NK-92 (cell line): Measurements from ENCODE around the gene VPS18.

Source experiments
- DNase-seq: peaks from one replicate; lab custom pipeline; 2025; ENCODE audit not compliant: unreplicated experiment; lab: John Stamatoyannopoulos, UW

The VPS18 gene

DNA sequence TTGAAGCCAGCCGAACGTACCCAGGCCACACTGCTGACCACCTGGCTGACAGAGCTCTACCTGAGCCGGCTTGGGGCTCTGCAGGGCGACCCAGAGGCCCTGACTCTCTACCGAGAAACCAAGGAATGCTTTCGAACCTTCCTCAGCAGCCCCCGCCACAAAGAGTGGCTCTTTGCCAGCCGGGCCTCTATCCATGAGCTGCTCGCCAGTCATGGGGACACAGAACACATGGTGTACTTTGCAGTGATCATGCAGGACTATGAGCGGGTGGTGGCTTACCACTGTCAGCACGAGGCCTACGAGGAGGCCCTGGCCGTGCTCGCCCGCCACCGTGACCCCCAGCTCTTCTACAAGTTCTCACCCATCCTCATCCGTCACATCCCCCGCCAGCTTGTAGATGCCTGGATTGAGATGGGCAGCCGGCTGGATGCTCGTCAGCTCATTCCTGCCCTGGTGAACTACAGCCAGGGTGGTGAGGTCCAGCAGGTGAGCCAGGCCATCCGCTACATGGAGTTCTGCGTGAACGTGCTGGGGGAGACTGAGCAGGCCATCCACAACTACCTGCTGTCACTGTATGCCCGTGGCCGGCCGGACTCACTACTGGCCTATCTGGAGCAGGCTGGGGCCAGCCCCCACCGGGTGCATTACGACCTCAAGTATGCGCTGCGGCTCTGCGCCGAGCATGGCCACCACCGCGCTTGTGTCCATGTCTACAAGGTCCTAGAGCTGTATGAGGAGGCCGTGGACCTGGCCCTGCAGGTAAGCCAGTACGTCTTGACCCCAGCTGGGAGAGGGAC is 6.2 kb downstream of the VPS18 start:
- no peak for DNase-seq

DNA sequence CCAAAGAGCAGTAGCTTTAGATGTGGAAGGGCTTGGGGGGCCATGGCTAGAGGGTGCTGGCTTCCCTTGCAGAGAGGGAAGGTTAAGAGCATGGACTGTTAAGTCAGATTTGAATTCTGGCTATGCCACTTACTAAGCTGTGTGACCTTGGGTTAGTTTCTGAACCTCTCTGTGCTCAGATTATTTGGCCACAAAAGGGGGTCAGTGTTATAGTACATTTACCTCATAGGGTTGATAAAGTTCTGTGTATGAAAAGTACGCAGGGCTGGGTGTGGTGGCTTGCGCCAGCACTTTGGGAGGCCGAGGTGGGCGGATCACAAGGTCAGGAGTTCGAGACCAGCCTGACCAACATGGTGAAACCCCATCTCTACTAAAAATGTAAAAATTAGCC is 6.8 kb downstream of the VPS18 start:
- no peak for DNase-seq

GRCh38 chr15:40902605-40903561 is 8.6 kb downstream of the VPS18 start:
- no peak for DNase-seq

DNA sequence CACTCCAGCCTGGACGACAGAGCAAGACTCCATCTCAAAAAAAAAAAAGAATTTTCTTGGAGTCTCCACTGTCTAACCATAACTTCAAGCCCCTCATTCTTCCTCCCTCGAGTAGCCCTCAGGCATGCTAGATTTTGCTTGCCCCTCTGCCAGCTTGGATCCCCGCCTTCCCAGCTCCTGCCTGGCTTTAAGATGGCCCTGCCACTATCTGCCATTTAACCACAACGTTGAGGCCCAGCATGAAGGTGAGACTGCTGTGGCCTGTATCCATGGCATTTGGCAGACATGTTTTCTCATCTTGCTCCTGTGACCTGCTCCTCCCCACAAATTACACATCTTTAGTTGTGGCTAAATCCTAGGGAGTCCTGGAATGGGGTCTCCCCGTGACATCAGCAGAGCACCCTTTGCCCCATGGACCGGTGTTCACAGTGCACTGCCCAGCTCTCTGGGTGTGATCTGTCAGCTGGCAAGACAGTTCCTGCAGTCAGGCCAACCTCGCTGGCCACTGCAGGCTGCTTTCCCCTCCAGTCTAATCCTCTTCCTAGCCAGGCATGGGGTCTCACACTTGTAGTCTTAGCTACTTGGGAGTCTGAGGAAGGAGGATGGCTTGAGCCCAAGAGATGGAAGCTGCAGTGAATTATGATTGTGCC is 10.4 kb downstream of the VPS18 start:
- no peak for DNase-seq

DNA sequence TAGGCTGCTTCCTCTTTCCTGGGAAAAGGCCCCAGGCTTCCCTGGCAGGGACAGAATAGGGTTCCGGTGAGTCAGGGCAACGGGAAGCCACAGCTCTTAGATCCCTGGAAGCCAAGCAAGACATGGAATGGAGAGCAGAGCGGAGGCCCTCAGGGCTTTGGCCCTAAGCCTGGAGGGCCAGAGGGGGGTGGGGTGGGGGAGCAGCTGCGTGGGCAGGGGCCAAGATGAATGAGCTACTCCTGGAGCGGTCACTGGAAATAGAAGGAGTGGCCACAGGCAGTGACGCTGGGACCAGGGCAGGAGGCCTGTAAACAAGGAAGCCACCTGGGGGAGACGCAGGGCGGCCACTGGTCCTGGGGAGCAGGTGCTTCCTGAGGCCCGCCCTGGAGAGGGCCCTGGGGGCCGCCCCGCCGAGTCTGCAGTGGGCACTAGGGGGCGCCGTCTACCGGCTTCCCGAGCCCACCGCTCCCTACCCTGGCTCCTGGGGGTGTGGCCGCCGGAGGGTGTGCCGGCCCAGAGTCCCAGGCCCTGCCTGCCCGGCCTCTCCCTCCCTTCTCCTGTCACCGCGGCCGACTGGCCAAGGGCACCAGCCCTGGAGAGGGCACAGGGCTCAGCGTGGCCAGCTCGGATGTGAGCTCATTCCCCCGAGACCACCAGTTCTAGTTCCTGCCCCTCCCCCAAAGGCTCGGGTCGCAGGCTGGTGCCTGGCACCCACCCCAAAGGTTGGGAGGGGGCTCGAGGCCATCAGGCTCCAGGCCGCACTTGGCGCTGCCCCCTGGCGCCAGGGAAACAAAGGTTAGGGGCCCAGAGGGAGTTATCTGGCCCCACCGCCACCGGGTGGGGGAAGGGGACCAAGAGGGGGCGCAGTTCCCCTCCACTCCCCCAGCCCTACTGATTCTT is 12.1 kb downstream of the VPS18 start:
- no peak for DNase-seq

- no peak for DNase-seq
Observed at GRCh38 chr15:40906991-40907802, 12.9 kb downstream of the VPS18 start.

- no peak for DNase-seq
Observed at GRCh38 chr15:40908095-40908494, 13.8 kb downstream of the VPS18 start.

DNA sequence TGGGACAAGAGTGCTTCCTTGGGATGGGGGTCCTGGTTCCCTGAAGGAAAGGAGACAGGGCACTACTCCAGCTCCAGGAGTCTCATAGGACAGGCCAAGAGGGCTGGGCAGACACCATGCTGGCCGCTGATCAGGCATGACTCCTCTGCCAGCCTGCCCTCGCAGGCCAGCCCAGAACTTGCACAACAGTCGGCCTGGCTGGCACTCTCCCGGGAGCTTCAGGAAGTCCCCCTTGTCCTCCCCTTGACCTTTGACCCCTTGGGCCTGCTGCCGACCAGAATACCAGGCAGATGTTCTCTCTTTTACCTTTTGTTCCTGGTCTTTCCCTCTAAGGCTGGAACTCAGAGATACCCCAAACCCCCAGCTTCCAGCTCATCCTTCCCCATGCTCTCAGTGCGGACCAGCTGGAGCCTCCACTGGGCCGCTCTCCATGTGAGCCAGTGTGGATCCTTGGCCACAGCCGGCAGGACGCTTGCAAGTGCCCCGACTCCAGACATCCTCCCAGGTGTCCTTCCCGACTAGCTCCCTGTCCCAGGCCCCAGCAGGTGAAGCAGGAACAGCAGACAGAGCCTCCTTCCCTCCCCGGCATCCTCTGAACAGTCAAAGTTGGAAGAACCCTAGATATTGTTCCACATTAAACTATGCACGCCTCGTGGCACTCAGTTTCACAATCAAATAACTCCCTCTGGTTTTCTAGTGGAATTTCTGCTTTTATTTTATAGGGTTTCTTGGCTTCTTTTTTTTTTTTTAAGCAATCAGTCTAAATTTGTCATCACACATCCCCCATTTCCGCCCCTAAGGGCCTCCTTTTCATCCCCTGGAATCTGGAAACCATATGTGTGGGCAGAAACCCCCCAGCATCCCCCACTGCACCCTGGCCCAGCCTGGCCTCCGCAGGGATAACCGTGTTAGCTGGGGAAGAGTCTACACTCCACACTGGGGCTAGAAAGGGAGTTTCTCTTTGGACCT is 15.7 kb downstream of the VPS18 start:
- DNase-seq: no peak

- no peak for DNase-seq
Observed at GRCh38 chr15:40911141-40911540, 16.9 kb downstream of the VPS18 start.

- no peak for DNase-seq
Observed at GRCh38 chr15:40911693-40912092, 17.4 kb downstream of the VPS18 start.

DNA sequence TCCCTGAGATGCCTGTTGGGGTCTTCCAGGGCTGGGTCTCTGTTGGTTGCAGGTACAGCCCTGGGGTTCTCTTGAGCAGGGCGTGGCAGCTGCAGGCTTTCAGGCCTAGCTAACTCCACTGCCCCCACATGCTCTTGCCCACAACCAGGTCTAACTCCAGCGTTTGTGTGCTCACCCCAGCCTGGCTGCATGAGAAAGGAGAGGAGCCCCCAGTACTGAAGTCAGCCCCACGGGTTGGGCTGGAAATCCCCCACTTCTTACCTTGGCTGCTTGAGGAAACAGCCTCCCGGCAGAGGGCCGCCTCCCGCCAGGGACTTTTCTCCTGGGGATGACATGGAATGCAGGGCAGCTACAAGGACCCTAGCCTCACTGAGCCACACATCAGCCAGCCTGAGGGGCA is 18.2 kb downstream of the VPS18 start:
- no peak for DNase-seq

GRCh38 chr15:40914013-40914412 is 19.8 kb downstream of the VPS18 start:
- no peak for DNase-seq

GRCh38 chr15:40914486-40914885 is 20.2 kb downstream of the VPS18 start:
- DNase-seq: no peak

GRCh38 chr15:40915116-40915661 is 20.9 kb downstream of the VPS18 start:
- no peak for DNase-seq

DNA sequence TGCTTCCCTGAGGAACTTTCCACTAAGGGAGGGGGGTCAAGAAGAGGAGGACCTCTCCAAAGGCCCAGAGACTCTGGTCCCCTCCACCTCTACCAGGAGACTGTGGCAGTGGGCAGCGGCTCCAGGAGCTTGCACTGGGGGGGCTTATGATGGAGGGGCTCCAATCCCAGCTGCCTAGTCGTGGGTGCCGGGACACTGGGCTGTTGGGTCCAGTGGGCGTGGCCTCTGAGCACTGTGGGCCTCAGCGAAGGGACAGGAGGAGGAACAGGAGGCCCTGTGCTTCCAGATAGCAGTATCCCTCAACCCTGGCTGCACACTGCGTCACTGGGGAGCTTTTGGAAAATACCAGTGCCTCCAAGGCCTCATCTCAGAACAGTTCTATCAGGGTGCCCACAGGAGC is 21.4 kb downstream of the VPS18 start:
- no peak for DNase-seq

DNA sequence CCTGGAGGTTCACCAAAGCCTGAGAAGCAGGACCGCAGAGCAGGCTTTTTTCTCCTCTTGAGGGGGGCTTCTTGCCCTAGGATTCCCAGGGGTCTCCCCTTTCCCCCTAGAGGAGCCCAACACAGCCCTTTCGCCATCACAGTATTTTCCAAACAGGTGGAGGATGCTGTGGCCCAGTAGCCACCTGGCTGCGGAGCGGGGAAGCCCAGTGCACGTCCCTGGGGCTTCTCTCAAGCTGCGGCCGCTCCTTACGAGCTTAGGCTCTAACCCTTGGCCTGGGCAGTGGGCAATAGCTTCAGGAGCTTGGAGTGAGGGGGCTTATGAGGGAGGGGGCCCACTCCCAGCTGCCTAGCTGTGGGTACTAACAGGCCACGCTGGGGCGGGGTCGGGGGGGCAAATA is 23.3 kb downstream of the VPS18 start:
- DNase-seq: no peak

DNA sequence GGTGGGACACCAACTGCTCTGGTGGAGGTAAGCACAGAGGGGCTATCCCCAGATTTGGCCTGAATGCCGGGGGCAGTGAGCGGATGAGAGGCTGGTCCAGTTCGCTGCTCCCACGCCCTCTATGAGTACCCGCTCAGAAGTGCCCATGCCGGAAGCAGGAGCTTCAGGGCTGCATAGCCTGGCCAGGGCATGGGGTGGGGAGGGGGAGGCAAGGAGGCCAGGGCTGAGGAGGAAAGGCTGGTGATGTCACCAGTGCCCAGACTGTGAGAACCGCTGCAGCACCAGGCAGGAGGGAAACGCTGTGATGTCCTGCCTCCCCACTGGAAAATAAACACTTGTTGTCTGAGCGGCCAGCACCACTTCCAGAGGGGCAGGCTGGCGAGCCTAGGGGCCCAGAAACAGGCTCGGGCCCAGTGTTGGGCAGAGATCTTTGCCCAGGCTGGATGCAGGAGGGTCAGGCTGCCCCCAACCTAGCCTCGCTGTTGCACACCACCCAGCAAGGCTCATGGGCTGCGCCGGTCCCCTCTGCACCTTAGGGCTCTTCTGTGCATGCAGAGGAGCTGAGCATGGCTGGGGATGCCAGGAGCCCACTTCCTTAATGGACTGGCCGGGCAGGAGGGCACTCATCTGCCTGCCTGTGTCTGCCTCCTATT is 24.0 kb downstream of the VPS18 start:
- DNase-seq: no peak
